Urothelium cell line (cell line): ENCODE results near the gene FGF16.
"Not testable (repeated sequence)": the region's sequence is repeated elsewhere in the genome, so short reads cannot be mapped to it uniquely, and the experiment has no call there.

Experiments
- DNase-seq: peaks from one replicate; pipeline ENCODE4 v3.0.0; 2011; ENCODE audit warnings: low spot score, mixed read lengths
- FAIRE-seq: peaks from 2 replicates; lab custom pipeline; 2011; peaks lifted over from hg19 to GRCh38; lab: Jason Lieb, UNC

FGF16 gene

GRCh38 chrX:77446029-77446585 is 1.1 kb upstream of the FGF16 start:
- no peak for FAIRE-seq

GRCh38 chrX:77447653-77448569 is 722 bp downstream of the FGF16 start:
- FAIRE-seq (no peak), DNase-seq (no peak)

More at GRCh38 chrX:77446029-77446585, 1.1 kb upstream of the FGF16 start:
- no peak for DNase-seq

GRCh38 chrX:77450415-77450814 is 3.2 kb downstream of the FGF16 start:
- no peak for FAIRE-seq
- DNase-seq = no peak

- DNase-seq (no peak), FAIRE-seq (no peak)
Measured at GRCh38 chrX:77450996-77451395, 3.8 kb downstream of the FGF16 start.

- DNase-seq = no peak
- FAIRE-seq = no peak
Measured at GRCh38 chrX:77453190-77453589, 6.0 kb downstream of the FGF16 start.

- DNase-seq (no peak), FAIRE-seq (no peak)
Measured at GRCh38 chrX:77455437-77455836, 8.2 kb downstream of the FGF16 start.

- DNase-seq (no peak), FAIRE-seq (no peak)
Measured at GRCh38 chrX:77484045-77484444, 36.9 kb downstream of the FGF16 start.

GRCh38 chrX:77493677-77494553 is 46.7 kb downstream of the FGF16 start:
- DNase-seq (no peak), FAIRE-seq (no peak)

GRCh38 chrX:77500164-77500563 is 53.0 kb downstream of the FGF16 start:
- not testable (repeated sequence) for DNase-seq, FAIRE-seq

GRCh38 chrX:77502951-77503525 is 55.8 kb downstream of the FGF16 start:
- FAIRE-seq (no peak), DNase-seq (no peak)

- no peak for DNase-seq
- FAIRE-seq = no peak
Measured at GRCh38 chrX:77505227-77505626, 58.0 kb downstream of the FGF16 start.
